Measurements from ENCODE around the gene CARD9. TPM values are rescaled to one million over a fixed set of nuclear protein-coding genes. Genes with fewer than 3 reads are reported as not detected.

Gene CARD9
- total RNA-seq, 1 donor from 2014 or later = 10.0 TPM

DNA sequence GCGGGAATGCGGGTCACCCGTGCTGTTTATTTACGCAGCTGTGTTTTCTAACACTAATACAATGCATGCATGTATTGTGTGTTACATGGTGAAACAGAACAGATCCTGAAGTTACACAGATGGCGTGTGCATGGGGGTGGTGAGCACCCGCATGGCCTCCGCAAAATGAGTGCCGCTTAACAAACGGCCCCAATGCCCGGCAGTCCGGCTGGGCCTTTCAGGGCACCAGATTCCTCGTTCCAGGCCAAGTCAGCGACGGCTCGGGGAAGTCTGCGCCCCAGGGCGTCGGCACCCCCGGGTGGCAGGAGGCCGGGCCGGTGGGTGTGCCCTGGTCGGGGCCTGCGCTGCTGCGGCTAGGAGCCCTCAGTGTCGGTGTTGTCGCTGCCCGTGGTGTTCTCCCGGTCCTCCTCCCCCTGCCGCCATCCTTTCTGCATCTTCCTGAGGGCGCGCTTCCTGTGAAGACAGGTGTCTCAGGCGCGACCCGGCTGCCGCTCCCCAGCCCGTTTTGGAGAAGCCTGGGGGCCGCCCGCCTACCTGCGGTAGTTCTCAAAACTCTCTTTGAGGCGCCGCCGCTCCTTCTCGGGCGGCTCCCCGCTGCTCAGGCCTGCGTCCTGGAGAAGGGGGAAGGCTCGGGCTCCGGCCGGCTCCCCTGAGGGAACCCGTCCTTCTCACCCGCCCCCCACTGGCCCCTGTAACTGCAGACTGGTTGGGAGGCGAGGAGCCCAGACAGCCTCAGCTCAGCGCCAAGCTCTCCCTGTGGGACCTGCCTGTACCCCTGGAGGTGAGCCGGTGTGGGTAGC lies 9.3 kb downstream of the CARD9 start:
- Histone ChIP-seq H3K27ac (no peak overlapping the region), H3K9me3 (no peaks in the 10 kb centered on the region), H3K36me3 (no peaks in the 10 kb centered on the region), H3K4me3 (peak overlapping the region; percentile 71), H3K4me1 (peaks cover 12% of the 10 kb centered on the region), H3K27me3 (no peaks in the 10 kb centered on the region)
- no peak for ATAC-seq
- TF ChIP-seq, protein P1, sequence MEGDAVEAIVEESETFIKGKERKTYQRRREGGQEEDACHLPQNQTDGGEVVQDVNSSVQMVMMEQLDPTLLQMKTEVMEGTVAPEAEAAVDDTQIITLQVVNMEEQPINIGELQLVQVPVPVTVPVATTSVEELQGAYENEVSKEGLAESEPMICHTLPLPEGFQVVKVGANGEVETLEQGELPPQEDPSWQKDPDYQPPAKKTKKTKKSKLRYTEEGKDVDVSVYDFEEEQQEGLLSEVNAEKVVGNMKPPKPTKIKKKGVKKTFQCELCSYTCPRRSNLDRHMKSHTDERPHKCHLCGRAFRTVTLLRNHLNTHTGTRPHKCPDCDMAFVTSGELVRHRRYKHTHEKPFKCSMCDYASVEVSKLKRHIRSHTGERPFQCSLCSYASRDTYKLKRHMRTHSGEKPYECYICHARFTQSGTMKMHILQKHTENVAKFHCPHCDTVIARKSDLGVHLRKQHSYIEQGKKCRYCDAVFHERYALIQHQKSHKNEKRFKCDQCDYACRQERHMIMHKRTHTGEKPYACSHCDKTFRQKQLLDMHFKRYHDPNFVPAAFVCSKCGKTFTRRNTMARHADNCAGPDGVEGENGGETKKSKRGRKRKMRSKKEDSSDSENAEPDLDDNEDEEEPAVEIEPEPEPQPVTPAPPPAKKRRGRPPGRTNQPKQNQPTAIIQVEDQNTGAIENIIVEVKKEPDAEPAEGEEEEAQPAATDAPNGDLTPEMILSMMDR (IDR thresholded peaks at IDR 0.05) = no peak
- no peak for DNase-seq
- intact Hi-C loops (cut with DNase I) = no loop called here

DNA sequence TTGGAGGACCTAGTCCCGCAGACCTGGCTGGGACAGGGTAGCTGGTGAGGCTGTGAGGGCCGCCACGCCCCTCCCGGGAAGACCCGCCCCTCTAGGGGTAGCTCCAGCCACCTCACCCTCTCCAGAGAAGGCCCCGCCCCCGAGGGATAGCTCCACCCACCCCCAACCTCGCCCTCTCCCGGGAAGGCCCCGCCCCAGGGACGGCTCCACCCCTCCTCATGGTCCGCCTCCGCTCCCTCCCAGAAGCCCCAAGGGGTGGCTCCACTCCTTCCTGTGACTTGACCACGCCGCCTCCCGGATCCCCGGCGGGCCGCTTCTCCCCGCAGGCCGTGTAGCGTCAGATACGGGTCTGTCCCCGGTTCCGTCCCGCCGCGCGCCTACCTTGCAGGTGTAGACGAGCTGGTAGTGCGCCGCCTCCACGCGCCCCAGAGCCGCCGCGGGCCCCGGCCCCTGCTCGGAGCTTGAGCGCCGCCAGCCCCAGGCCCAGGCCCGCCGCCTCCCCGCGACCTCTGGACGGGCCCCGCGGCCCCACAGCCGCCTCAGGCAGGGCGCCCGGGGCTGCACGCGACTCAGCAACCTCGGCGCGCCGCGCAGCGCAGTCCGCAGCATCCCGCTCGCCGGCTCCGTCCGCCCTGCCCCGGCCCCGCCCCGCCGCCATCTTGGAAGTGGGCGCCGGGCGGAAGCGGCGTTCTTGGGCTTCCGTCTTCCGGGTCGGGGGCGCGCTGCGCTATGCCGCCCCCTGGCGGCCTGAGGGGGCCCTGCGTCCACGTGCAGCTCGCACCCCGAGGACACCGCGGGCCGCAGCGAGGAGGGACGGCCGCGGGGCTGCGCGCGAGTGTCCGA lies 10.1 kb downstream of the CARD9 start, which contains the start of gene DNLZ:
DNLZ (minus strand) TSS at position 639 of the 843 bp plus-strand sequence; CDS start at position 609, 30 bp downstream.
- intact Hi-C loops (cut with DNase I) = no loop called here
- Histone ChIP-seq H3K36me3 (no peaks in the 10 kb centered on the region), H3K4me3 (peak within 1 kb of the TSS; percentile 71), H3K4me1 (peaks cover 12% of the 10 kb centered on the region), H3K27me3 (no peaks in the 10 kb centered on the region), H3K9me3 (no peaks in the 10 kb centered on the region), H3K27ac (peak within 1 kb of the TSS; percentile 91)
- peak; percentile 94 for ATAC-seq
- peak; percentile 99 for DNase-seq
- TF ChIP-seq, protein P1 (IDR thresholded peaks at IDR 0.05) = peak; percentile 98

DNA sequence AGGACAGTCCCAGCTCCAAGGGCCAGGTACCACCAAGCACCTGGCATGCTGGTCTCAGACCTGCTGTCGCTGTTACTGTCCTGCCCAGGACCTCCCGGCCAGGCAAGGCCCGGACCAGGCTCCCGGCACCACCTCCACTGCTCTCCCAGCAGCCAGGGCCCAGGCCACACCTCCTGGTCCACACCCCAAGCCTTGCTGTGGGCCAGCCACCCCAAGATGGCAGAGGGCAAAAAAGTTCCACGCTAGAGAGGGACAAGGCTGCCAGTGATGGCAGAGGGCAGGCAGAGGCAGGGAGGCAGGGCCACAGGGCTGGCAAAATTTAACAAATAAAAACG lies 11.1 kb downstream of the CARD9 start:
- intact Hi-C loops (cut with DNase I) = no loop called here

DNA sequence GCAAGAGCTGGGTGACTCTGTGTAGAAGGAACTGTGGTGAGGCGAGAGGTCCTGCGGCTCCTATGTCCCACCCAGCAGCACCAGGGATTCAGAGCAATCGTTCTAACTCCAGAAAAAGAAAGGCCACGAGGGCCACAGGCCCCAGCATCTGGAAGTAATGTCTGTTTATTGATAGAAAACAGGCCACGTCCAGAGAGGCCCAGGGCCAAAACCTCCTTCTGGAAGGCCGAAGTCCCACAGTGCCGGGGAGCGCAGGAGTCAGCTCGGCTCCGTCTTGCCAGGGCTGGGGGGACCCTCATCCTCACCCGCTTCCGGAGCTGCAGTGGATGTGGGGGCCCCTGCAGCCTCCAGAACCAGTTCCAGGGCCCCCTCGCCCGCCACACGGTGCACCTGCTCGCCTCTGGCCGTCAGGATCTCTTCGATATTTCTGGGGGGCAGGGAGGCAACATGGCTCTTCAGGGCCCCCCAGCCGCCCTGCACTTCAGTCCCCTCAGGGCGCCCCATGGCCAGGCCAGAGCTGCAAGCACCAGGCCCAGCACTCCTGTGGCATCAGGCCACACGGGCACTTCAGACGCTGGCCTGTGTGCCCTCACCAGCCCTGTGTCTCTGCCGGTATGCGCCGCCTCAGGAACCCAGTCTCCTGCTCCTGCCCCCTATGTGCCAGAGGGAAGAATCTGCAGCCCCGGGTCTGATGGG lies 11.6 kb downstream of the CARD9 start:
- H3K9me3 ChIP-seq = no peaks in the 10 kb centered on the region
- H3K4me3 ChIP-seq = no peak overlapping the region
- ATAC-seq (no peak), DNase-seq (no peak)
- no peak overlapping the region for H3K27ac ChIP-seq
- peaks cover 12% of the 10 kb centered on the region for H3K4me1 ChIP-seq
- H3K27me3 ChIP-seq = no peaks in the 10 kb centered on the region
- H3K36me3 ChIP-seq = no peaks in the 10 kb centered on the region
- TF ChIP-seq, protein P1 (IDR thresholded peaks at IDR 0.05) = no peak
- intact Hi-C loops (cut with DNase I) = no loop called here

More for the DNA sequence above, 11.1 kb downstream of the CARD9 start:
- peak overlapping the region; percentile 30 for H3K27ac ChIP-seq
- H3K4me3 ChIP-seq = no peak overlapping the region
- no peaks in the 10 kb centered on the region for H3K9me3 ChIP-seq
- DNase-seq (no peak), ATAC-seq (no peak)
- TF ChIP-seq, protein P1 (IDR thresholded peaks at IDR 0.05) = no peak
- no peaks in the 10 kb centered on the region for H3K36me3 ChIP-seq
- H3K4me1 ChIP-seq = peaks cover 12% of the 10 kb centered on the region
- H3K27me3 ChIP-seq = no peaks in the 10 kb centered on the region

DNA sequence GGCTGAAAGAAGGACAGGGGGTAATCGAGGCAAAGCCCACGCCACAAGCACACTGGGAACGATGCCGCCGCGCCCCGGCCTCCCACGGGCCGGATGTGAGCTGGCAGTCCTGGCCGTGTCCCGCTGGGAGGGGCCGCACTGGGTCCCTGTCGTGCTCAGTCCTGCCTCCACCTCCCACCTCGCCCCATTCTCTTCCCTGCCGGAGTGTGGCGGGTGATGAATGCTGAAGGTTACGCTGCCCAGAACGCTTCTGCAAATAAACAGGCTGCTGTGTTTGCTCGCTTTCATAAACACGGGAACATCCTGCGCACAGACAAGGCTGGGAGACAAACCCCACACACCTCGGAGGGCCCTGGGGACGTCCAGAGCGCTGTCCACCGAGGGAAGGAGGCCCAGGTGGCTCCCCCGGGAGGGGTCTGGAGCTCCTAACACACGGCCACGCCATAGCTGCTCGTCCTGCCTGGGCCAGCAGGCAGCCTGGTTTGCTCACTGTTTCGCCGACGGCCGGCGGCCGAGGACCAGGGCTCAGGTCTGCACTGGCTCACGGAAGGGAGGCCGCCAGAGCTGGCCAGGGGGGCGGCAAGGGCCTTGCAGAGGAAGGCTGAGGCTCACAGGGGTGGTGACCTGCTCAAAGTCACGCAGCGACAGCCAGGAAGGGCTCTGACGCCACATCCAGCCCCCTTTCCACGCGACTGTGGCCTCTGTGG lies 12.3 kb downstream of the CARD9 start:
- Histone ChIP-seq H3K9me3 (no peaks in the 10 kb centered on the region), H3K27me3 (no peaks in the 10 kb centered on the region), H3K36me3 (peaks cover 4% of the 10 kb centered on the region), H3K4me1 (peaks cover 12% of the 10 kb centered on the region), H3K27ac (peak overlapping the region; percentile 30), H3K4me3 (no peak overlapping the region)
- DNase-seq (no peak), ATAC-seq (no peak)
- TF ChIP-seq, protein P1 (IDR thresholded peaks at IDR 0.05) = no peak
- intact Hi-C loops (cut with DNase I) = no loop called here

Measured in upper lobe of right lung (tissue), 1 donor.